GM18526 (cell line): ENCODE data around the gene FGL2.
A peak's percentile ranks its signal among the peaks of the same experiment; 100 is the strongest.

ENCODE experiments used
- POLR2A ChIP-seq: IDR thresholded peaks from 3 replicates; pipeline ENCODE4 v1.6.1; 2011; ENCODE audit not compliant: insufficient read length; ENCODE audit errors: extremely low read depth

The FGL2 gene

GRCh38 chr7:77222819-77223218, 23.2 kb upstream of the FGL2 start:
- TF ChIP-seq POLR2A: no peak

DNA sequence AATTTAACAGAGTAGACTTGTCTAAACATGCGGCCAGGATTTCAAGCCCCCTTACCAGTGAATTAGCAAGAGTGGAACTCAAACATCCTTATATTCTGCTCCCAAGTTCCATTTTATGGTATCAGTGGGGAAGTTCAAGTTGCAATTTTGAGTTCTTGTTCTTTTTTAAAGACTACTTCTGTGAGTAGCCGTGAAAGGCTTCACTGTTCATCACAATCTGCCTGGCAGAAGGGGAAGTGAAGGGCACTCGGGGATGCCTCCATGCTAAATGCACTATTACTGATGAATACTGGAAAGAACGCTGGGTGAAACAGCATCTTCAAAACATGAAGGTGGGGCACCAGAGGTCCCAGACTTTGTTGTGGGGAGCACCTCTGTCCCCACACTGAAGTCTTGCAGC, 22.4 kb upstream of the FGL2 start:
- no peak for TF ChIP-seq POLR2A

DNA sequence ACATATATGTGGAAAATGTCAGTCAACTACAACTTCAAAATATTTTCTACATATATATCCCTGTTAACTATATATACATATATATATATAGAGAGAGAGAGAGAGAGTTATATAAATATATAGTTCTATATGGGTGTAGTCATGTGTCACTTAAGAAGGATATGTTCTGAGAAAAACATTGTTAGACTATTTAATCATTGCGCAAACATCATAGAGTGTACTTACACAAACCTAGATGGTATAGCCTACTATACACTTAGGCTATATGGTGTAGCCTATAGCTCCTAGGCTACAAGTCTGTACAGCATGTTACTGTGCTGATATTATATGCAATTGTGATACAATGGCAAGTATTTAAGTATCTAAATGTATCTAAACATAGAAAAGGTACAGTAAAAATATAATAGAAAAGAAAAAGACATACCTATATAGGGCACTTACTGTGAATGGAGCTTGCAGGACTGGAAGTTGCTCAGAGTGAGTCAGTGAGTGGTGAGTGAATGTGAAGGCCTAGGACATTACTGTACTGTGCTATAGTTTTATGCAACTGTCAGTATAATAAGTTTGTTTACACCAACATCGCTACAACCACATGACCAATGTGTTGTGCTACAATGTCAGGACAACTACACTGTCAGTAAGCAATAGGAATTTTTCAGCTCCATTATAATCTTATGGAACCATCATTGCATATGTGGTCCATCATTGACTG, 18.0 kb upstream of the FGL2 start:
- no peak for TF ChIP-seq POLR2A

- no peak for TF ChIP-seq POLR2A
Observed at GRCh38 chr7:77216181-77216845, 16.7 kb upstream of the FGL2 start.

DNA sequence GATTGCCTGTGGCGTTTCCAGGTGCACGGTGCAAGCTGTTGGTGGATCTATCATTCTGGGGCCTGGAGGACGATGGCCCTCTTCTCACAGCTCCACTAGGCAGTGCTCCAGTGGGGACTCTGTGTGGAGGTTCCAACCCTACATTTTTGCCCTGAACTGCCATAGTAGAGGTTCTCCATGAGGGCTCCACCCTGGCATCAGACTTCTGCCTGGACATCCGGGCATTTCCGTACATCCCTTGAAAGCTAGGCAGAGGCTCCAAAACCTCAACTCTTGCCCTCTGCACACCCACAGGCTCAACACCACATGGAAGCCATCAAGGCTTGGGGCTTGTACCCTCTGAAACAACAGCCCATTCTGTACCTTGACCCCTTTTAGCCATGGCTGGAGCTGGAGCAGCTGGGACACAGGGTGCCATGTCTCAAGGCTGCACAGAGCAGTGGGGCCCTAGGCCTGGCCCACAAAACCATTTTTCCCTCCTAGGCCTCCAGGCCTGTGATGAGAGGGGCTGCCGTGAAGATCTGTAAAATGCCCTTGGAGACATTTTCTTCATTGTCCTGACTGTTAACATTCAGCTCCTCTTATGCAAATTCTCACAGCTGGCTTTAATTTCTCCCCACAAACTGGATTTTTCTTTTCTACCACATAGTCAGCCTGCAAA, 10.0 kb upstream of the FGL2 start:
- TF ChIP-seq POLR2A: no peak

GRCh38 chr7:77208416-77208815, 8.8 kb upstream of the FGL2 start:
- TF ChIP-seq POLR2A: no peak

DNA sequence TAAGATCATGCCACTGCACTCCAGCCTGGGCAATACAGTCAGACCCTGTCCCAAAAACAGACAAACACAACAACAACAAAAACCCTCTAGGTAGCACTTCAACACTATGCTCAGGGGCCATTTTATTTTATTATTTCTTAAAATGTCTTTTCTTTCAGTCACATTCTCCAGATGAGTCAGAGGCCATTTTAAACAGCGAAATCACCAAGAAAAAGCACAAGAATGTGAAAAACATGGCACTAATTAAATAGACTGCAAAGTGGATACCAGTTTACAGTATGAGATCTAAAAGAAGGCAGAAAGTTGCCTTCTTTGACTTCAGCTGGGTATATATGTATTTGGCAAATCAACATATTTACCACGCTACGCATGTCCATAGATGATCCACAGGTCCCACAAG, 6.1 kb upstream of the FGL2 start:
- no peak for TF ChIP-seq POLR2A

GRCh38 chr7:77202481-77202976, 2.9 kb upstream of the FGL2 start:
- TF ChIP-seq POLR2A: peak; percentile 14

DNA sequence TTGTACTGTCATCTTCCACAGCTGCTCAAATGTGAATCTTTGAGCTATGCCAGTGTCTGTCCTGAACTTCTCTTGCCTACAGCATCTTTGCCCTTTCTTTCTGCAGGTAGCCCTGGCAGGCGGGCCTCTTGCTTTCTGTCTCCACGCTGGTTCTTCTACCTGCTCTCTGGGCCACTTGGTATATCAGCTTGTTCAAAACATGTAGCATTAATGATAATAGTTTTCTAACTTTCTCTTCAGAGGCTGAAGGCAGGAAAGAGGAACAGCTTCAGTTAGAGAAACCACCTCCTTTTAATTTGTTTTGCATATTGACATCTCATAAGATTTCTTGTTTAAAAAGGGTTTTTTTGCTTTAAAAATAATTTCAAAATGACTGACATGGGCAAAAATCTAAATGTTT, 923 bp upstream of the FGL2 start:
- no peak for TF ChIP-seq POLR2A

DNA sequence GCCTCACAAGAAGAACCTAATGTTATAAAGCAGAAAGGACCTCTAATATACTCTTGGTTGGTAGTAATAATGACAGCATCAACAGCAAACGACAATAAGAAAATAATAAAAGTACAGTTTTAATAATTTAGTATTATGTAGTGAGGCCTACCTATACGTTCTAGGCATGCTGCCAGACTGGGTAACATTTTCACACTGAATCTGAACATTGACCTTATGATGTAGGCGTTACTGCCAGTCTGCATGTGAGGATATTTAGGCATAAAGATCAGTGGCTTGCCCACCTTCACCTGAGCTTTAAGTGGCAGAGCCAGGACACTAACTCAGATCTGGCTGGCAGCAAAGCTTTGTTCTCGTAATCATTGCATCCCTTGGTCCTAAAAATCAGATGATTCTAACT, 2.5 kb downstream of the FGL2 start:
- TF ChIP-seq POLR2A: no peak

GRCh38 chr7:77188731-77189437, 10.7 kb downstream of the FGL2 start:
- TF ChIP-seq POLR2A: no peak

- no peak for TF ChIP-seq POLR2A
Observed at GRCh38 chr7:77185866-77186265, 13.8 kb downstream of the FGL2 start.

- TF ChIP-seq POLR2A: no peak
Observed at GRCh38 chr7:77184990-77185389, 14.6 kb downstream of the FGL2 start.

GRCh38 chr7:77184463-77184862, 15.2 kb downstream of the FGL2 start:
- TF ChIP-seq POLR2A: no peak

- TF ChIP-seq POLR2A: no peak
Observed at GRCh38 chr7:77182261-77182660, 17.4 kb downstream of the FGL2 start.

GRCh38 chr7:77181734-77182133, 17.9 kb downstream of the FGL2 start:
- TF ChIP-seq POLR2A: no peak
